ENCODE measurements around the gene FOSL1. TPM values are rescaled to one million over a fixed set of nuclear protein-coding genes. Genes with fewer than 3 reads are reported as not detected.

The FOSL1 gene
- total and polyA plus RNA-seq, 2 of the 13 experiments (the other 11 are each of a cell fraction or from before 2014, with no cell fraction given): 4.0 to 4.1 TPM

GRCh38 chr11:65860278-65861164, 39.7 kb downstream of the FOSL1 start, which contains the start of gene MUS81 (continued):
- TF ChIP-seq, protein P1, sequence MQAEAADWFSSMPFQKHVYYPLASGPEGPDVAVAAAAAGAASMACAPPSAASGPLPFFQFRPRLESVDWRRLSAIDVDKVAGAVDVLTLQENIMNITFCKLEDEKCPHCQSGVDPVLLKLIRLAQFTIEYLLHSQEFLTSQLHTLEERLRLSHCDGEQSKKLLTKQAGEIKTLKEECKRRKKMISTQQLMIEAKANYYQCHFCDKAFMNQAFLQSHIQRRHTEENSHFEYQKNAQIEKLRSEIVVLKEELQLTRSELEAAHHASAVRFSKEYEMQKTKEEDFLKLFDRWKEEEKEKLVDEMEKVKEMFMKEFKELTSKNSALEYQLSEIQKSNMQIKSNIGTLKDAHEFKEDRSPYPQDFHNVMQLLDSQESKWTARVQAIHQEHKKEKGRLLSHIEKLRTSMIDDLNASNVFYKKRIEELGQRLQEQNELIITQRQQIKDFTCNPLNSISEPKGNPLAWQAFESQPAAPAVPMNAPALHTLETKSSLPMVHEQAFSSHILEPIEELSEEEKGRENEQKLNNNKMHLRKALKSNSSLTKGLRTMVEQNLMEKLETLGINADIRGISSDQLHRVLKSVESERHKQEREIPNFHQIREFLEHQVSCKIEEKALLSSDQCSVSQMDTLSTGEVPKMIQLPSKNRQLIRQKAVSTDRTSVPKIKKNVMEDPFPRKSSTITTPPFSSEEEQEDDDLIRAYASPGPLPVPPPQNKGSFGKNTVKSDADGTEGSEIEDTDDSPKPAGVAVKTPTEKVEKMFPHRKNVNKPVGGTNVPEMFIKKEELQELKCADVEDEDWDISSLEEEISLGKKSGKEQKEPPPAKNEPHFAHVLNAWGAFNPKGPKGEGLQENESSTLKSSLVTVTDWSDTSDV (CRISPR knock-in tag; IDR thresholded peaks at IDR 0.05): no peak
- peak; percentile 47 for TF ChIP-seq ZNF18 (CRISPR knock-in tag; IDR thresholded peaks at IDR 0.05; ENCODE audit: insufficient replicate concordance)
- 0 out of 2 replicates have a peak, but pooled peaks have one; percentile 18 for TF ChIP-seq FOSL2 (CRISPR knock-in tag; IDR thresholded peaks at IDR 0.05)
- TF ChIP-seq STAG1 (CRISPR knock-in tag; IDR thresholded peaks at IDR 0.05): no peak; the same call in 1 of the 2 replicates
- no peak for TF ChIP-seq HMG20A (CRISPR knock-in tag; IDR thresholded peaks at IDR 0.05; ENCODE audit: borderline replicate concordance)
- TF ChIP-seq ZNF264 (CRISPR knock-in tag; IDR thresholded peaks at IDR 0.05): 0 out of 2 replicates have a peak, but pooled peaks have one; percentile 63
- TF ChIP-seq ZNF670 (CRISPR knock-in tag; IDR thresholded peaks at IDR 0.05; ENCODE audit: borderline replicate concordance): peak; percentile 71; the same call in 1 of the 2 replicates
- 0 out of 2 replicates have a peak, but pooled peaks have one; percentile 10 for TF ChIP-seq MTA1 (CRISPR knock-in tag; IDR thresholded peaks at IDR 0.05; ENCODE audit: borderline replicate concordance)
- TF ChIP-seq TCF7 (IDR thresholded peaks at IDR 0.05; ENCODE audit: low read depth): no peak
- TF ChIP-seq ETV6 (CRISPR knock-in tag; conservative IDR thresholded peaks at IDR 0.05): no peak; the same call in 1 of the 2 replicates
- TF ChIP-seq, protein P2, sequence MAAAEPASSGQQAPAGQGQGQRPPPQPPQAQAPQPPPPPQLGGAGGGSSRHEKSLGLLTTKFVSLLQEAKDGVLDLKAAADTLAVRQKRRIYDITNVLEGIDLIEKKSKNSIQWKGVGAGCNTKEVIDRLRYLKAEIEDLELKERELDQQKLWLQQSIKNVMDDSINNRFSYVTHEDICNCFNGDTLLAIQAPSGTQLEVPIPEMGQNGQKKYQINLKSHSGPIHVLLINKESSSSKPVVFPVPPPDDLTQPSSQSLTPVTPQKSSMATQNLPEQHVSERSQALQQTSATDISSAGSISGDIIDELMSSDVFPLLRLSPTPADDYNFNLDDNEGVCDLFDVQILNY (CRISPR knock-in tag; conservative IDR thresholded peaks at IDR 0.05): no peak
- 0 out of 2 replicates have a peak, but pooled peaks have one; percentile 47 for TF ChIP-seq HMG20B (CRISPR knock-in tag; conservative IDR thresholded peaks at IDR 0.05)
- TF ChIP-seq TOE1 (CRISPR knock-in tag; IDR thresholded peaks at IDR 0.05): no peak
- no peak for TF ChIP-seq EZH2 (conservative IDR thresholded peaks at IDR 0.05; ENCODE audit: low read depth, low read length)
- no peak for TF ChIP-seq RFX1 (IDR thresholded peaks at IDR 0.05)
- TF ChIP-seq SUZ12 (IDR thresholded peaks at IDR 0.05; ENCODE audit: low read depth, low read length): no peak
- peak; percentile 22; the same call in 1 of the 2 replicates for TF ChIP-seq ZBTB38 (CRISPR knock-in tag; IDR thresholded peaks at IDR 0.05)
- TF ChIP-seq NCOA2 (CRISPR knock-in tag; IDR thresholded peaks at IDR 0.05): peak; percentile 51; the same call in 1 of the 2 replicates
- peak; percentile 45 for TF ChIP-seq PHF5A (CRISPR knock-in tag; IDR thresholded peaks at IDR 0.05; ENCODE audit: low read depth, unreplicated experiment)
- TF ChIP-seq HCFC1 (IDR thresholded peaks at IDR 0.05; ENCODE audit: low read depth, low read length): no peak
- peak; percentile 66; the same call in 1 of the 2 replicates for TF ChIP-seq ZNF335 (CRISPR knock-in tag; IDR thresholded peaks at IDR 0.05)
- no peak for TF ChIP-seq MAFF (IDR thresholded peaks at IDR 0.05; ENCODE audit: low read depth, low read length)
- 0 out of 2 replicates have a peak, but pooled peaks have one; percentile 64 for TF ChIP-seq ZFP1 (CRISPR knock-in tag; IDR thresholded peaks at IDR 0.05)
- peak; percentile 82; the same call in 1 of the 2 replicates for TF ChIP-seq ZSCAN9 (CRISPR knock-in tag; IDR thresholded peaks at IDR 0.05; ENCODE audit: borderline replicate concordance)
